ENCODE data around the gene LTBR. TPM values are rescaled to one million over a fixed set of nuclear protein-coding genes. Genes with fewer than 3 reads are reported as not detected.

Gene LTBR
- total RNA-seq, 1 donor from 2014 or later: 2.8 TPM

- Histone ChIP-seq H3K79me2 (ENCODE audit: insufficient read depth, low read length) (no peaks in the 10 kb centered on the region), H3K4me2 (ENCODE audit: low read length) (no peak overlapping the region), H3K27me3 (ENCODE audit: insufficient read depth, low read length) (no peaks in the 10 kb centered on the region), H3K36me3 (ENCODE audit: insufficient read depth, low read length) (no peaks in the 10 kb centered on the region), H3K4me3 (ENCODE audit: insufficient read depth, low read depth, low read length) (no peak overlapping the region), H3K9me3 (ENCODE audit: insufficient read depth, low read depth, low read length) (no peaks in the 10 kb centered on the region), H4K20me1 (ENCODE audit: insufficient read depth, low read length) (no peaks in the 10 kb centered on the region), H3K27ac (ENCODE audit: low read depth, low read length) (no peak overlapping the region), H3K9ac (ENCODE audit: low read length) (no peak overlapping the region), H3K4me1 (ENCODE audit: insufficient read depth, low read length) (no peaks in the 10 kb centered on the region), H2AFZ (ENCODE audit: low read depth, low read length) (no peak overlapping the region)
- peaks cover 4% of the 10 kb centered on the region for H3K27me3 Mint-ChIP-seq (ENCODE audit: low read depth, unreplicated experiment)
- H3K27ac Mint-ChIP-seq (ENCODE audit: unreplicated experiment): no peak overlapping the region
- DNase-seq (ENCODE audit: low read depth) (no peak), FAIRE-seq (no peak)
- no peak overlapping the region for H3K4me3 Mint-ChIP-seq (ENCODE audit: unreplicated experiment)
- H3K4me1 Mint-ChIP-seq (ENCODE audit: low read depth, unreplicated experiment): no peaks in the 10 kb centered on the region
- TF ChIP-seq EZH2 (IDR thresholded peaks at IDR 0.05; ENCODE audit: insufficient read depth, low read length): no peak
- no peak for TF ChIP-seq CTCF (IDR thresholded peaks at IDR 0.05; ENCODE audit: insufficient read depth, low read depth, low read length)
- no peaks in the 10 kb centered on the region for H3K36me3 Mint-ChIP-seq (ENCODE audit: low read depth, unreplicated experiment)
- peaks cover 3% of the 10 kb centered on the region for H3K9me3 Mint-ChIP-seq (ENCODE audit: unreplicated experiment)
These were observed 36.4 kb downstream of the LTBR start for GRCh38 chr12:6420364-6420763.

GRCh38 chr12:6423267-6424007, 39.5 kb downstream of the LTBR start:
- H2AFZ ChIP-seq (ENCODE audit: low read depth, low read length): no peak overlapping the region
- Mint-ChIP-seq H3K27me3 (ENCODE audit: low read depth, unreplicated experiment) (peaks cover 3% of the 10 kb centered on the region), H3K27ac (ENCODE audit: unreplicated experiment) (no peak overlapping the region), H3K4me1 (ENCODE audit: low read depth, unreplicated experiment) (peaks cover 2% of the 10 kb centered on the region), H3K36me3 (ENCODE audit: low read depth, unreplicated experiment) (no peaks in the 10 kb centered on the region), H3K4me3 (ENCODE audit: unreplicated experiment) (no peak overlapping the region), H3K9me3 (ENCODE audit: unreplicated experiment) (no peaks in the 10 kb centered on the region)
- H3K27ac ChIP-seq (ENCODE audit: low read depth, low read length): no peak overlapping the region
- no peak for FAIRE-seq
- TF ChIP-seq EZH2 (IDR thresholded peaks at IDR 0.05; ENCODE audit: insufficient read depth, low read length): no peak
- peak; percentile 77 for TF ChIP-seq CTCF (IDR thresholded peaks at IDR 0.05; ENCODE audit: insufficient read depth, low read depth, low read length)
- no peak overlapping the region for H3K9ac ChIP-seq (ENCODE audit: low read length)
- no peak overlapping the region for H3K4me3 ChIP-seq (ENCODE audit: insufficient read depth, low read depth, low read length)
- no peaks in the 10 kb centered on the region for H3K4me1 ChIP-seq (ENCODE audit: insufficient read depth, low read length)
- no peak overlapping the region for H3K4me2 ChIP-seq (ENCODE audit: low read length)
- no peaks in the 10 kb centered on the region for H3K36me3 ChIP-seq (ENCODE audit: insufficient read depth, low read length)
- H3K9me3 ChIP-seq (ENCODE audit: insufficient read depth, low read depth, low read length): no peaks in the 10 kb centered on the region
- H4K20me1 ChIP-seq (ENCODE audit: insufficient read depth, low read length): no peaks in the 10 kb centered on the region
- H3K27me3 ChIP-seq (ENCODE audit: insufficient read depth, low read length): no peaks in the 10 kb centered on the region
- DNase-seq (ENCODE audit: low read depth): peak; percentile 75
- no peaks in the 10 kb centered on the region for H3K79me2 ChIP-seq (ENCODE audit: insufficient read depth, low read length)

- DNase-seq (ENCODE audit: low read depth) (no peak), FAIRE-seq (no peak)
- H3K4me3 ChIP-seq (ENCODE audit: insufficient read depth, low read depth, low read length): no peak overlapping the region
- H3K36me3 Mint-ChIP-seq (ENCODE audit: low read depth, unreplicated experiment): no peaks in the 10 kb centered on the region
- H3K27me3 ChIP-seq (ENCODE audit: insufficient read depth, low read length): no peaks in the 10 kb centered on the region
- no peak overlapping the region for H3K4me3 Mint-ChIP-seq (ENCODE audit: unreplicated experiment)
- no peaks in the 10 kb centered on the region for H3K4me1 ChIP-seq (ENCODE audit: insufficient read depth, low read length)
- H3K79me2 ChIP-seq (ENCODE audit: insufficient read depth, low read length): no peaks in the 10 kb centered on the region
- H3K4me1 Mint-ChIP-seq (ENCODE audit: low read depth, unreplicated experiment): peaks cover 2% of the 10 kb centered on the region
- no peaks in the 10 kb centered on the region for H3K36me3 ChIP-seq (ENCODE audit: insufficient read depth, low read length)
- TF ChIP-seq CTCF (IDR thresholded peaks at IDR 0.05; ENCODE audit: insufficient read depth, low read depth, low read length): no peak
- no peak for TF ChIP-seq EZH2 (IDR thresholded peaks at IDR 0.05; ENCODE audit: insufficient read depth, low read length)
- H3K27me3 Mint-ChIP-seq (ENCODE audit: low read depth, unreplicated experiment): peaks cover 3% of the 10 kb centered on the region
- H3K9me3 Mint-ChIP-seq (ENCODE audit: unreplicated experiment): no peaks in the 10 kb centered on the region
- H3K4me2 ChIP-seq (ENCODE audit: low read length): no peak overlapping the region
- no peak overlapping the region for H3K9ac ChIP-seq (ENCODE audit: low read length)
- H3K9me3 ChIP-seq (ENCODE audit: insufficient read depth, low read depth, low read length): no peaks in the 10 kb centered on the region
- no peak overlapping the region for H3K27ac Mint-ChIP-seq (ENCODE audit: unreplicated experiment)
- H3K27ac ChIP-seq (ENCODE audit: low read depth, low read length): no peak overlapping the region
- H4K20me1 ChIP-seq (ENCODE audit: insufficient read depth, low read length): no peaks in the 10 kb centered on the region
- no peak overlapping the region for H2AFZ ChIP-seq (ENCODE audit: low read depth, low read length)
These were observed 40.0 kb downstream of the LTBR start for GRCh38 chr12:6424008-6424347.
